HG03442 (cell line): Measurements from ENCODE around the gene SPAG4.

Experiments
- ATAC-seq: cut with Tn5 transposase; IDR thresholded peaks from one replicate; pipeline ENCODE4 v1.9.1; 2021; ENCODE audit warnings: mild to moderate bottlenecking, moderate library complexity; ENCODE audit not compliant: unreplicated experiment

SPAG4 gene

DNA sequence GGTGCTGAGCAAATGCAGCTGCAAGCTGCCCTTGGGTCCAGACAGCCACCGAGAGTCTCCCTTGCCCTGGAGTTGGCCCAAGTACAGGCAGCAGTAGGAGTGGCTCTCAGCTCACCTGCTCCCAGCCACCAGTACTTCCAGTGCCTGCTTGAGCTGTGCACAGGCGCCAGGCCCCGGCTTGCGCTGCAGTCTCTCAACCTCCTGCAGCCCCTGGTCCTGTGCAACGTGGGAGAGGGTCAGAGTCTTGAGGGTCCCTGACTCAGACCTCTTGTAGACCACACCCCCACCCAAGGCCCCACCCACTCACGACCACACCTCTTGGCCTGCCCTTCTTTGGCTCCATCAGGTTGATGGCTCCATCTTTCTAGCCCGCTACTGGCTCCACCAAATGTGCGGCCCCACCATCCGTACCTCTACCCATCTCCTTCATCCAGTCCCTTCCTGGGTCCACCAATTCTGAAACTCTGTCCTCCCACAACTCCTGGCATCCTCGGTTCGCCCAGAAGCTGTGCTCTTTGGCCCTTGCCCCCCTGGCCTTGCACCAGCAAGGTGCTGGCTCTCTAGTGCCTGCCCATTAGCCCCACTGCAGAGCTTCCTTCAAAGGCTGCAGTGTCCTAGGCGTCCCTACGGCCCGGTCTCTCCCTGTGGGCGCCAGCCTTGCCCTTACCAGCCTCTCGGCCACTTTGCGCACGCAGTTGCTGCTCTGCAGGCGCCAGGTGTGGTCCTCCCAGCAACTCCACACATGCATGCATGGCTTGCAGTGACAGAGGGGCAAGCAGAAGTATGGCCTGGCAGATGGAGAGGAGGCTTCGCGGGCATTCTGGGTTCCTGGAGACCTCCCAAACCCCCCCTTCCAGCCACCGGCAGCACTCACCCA lies 16.5 kb upstream of the SPAG4 start:
- no peak for ATAC-seq

DNA sequence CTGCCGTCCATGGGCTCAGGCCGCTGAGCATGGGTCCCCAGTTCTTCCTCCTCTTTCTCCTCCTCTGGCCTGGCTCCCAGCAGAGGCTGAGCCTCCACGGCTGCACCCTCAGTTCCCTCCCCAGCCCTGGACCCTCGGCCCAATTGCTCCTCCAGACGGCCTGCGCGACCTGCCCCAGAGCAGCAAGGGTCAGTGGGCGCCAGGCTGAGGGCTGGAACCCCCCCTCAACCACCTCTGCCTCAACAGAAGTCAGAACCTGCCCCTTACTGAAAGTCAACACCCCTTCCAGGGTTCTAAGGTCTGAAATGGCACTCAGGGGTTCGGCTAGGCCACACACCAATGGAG lies 15.9 kb upstream of the SPAG4 start:
- ATAC-seq: no peak

GRCh38 chr20:35600176-35600992 lies 15.2 kb upstream of the SPAG4 start:
- ATAC-seq: no peak

DNA sequence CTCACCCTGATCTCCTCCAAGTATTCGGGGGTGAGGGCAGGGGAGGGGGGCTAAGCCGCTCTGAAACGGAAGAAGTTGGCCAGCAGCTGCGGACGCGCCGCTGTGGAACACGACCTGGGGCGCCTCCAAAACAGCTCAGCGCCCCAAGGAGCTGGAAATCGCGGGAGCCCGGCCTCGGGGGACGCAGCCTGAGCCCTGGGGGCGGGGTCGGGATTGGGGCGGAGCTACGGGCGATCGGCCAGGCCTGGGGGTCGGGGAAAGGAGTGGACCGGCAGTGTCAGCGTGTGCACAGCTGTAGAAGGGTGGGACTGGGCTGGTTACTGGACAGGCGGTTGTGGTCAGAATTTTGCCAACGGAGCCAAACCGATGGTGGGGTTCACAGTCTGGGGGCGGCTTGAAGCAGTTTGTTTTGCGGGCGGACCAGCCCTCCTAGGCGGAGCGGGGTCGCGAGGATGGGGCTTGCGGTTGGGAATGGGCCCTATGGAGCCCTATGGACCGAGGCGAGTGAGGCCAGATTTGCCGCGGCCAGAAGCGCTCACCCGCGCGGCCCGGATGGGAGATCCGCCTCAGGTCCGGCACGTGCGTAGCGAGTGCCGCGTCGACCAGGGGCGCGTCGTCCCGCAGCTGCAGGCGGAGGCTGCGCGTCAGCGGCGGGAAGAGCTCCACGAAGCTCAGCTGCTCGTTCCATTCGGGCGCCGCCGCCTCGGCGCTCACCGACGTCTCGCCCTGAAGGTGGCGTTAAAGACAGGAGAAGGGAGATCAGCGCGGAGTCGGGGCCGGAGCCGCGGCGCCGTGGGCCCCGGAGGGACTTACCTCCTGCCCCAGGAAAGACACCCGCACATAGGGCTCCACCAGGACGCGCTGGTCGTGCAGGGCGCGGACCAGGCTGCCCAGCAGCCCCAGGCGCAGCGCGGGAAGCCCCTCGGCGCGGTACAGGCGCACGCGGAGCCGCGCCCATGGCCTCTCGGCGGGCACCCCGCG lies 14.3 kb upstream of the SPAG4 start:
- ATAC-seq: peak; percentile 42

GRCh38 chr20:35601990-35602389 lies 13.6 kb upstream of the SPAG4 start:
- ATAC-seq: no peak

GRCh38 chr20:35602851-35603495 lies 12.7 kb upstream of the SPAG4 start:
- no peak for ATAC-seq

- no peak for ATAC-seq
Observed at GRCh38 chr20:35603695-35604448, 11.8 kb upstream of the SPAG4 start.

- ATAC-seq: no peak
Observed at GRCh38 chr20:35604449-35604747, 11.2 kb upstream of the SPAG4 start.

- ATAC-seq: no peak
Observed at GRCh38 chr20:35606127-35606526, 9.5 kb upstream of the SPAG4 start.

- no peak for ATAC-seq
Observed at GRCh38 chr20:35607003-35607735, 8.5 kb upstream of the SPAG4 start.

DNA sequence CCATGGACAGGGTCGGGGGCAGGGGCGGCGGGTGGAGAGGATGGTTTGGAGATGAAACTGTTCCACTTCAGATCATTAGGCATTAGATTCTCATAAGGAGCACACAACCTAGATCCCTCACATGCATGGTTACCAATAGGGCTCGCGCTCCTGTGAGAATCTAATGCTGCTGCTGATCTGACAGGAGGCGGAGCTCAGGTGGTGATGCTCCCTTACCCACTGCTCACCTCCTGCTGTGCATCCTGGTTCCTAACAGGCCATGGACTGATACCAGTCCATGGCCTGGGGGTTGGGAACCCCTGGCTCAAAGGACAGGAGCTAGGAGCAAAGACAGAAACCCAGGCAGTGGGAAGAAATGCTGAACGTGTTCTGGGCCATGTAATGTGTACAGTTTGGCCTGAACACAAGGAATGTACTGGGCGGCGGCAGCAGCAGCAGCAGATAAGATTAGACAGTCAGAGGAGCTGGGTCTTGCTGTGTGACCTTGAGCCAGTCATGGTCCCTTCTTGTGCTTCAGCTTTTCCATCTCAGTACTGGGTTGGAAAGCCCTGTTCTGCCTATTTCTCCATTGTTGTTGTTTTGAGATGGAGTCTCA lies 4.7 kb upstream of the SPAG4 start:
- no peak for ATAC-seq

DNA sequence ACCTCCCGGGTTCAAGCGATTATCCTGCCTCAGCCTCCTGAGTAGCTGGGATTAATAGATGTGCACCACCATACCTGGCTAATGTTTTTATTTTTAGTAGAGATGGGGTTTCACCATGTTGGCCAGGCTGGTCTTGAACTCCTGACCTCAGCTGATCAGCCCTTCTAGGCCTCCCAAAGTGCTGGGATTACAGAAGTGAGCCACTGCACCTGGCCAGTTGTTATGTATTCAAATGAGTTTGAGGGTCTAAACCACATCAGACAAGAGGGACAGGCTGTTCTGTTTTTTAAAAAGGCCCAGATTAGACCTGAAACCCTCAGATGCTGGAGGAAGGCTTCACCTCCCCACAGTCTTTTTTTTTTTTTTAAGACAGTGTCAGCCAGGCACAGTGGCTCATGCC lies 4.1 kb upstream of the SPAG4 start:
- no peak for ATAC-seq

GRCh38 chr20:35616465-35617396 lies 1.1 kb downstream of the SPAG4 start:
- no peak for ATAC-seq

DNA sequence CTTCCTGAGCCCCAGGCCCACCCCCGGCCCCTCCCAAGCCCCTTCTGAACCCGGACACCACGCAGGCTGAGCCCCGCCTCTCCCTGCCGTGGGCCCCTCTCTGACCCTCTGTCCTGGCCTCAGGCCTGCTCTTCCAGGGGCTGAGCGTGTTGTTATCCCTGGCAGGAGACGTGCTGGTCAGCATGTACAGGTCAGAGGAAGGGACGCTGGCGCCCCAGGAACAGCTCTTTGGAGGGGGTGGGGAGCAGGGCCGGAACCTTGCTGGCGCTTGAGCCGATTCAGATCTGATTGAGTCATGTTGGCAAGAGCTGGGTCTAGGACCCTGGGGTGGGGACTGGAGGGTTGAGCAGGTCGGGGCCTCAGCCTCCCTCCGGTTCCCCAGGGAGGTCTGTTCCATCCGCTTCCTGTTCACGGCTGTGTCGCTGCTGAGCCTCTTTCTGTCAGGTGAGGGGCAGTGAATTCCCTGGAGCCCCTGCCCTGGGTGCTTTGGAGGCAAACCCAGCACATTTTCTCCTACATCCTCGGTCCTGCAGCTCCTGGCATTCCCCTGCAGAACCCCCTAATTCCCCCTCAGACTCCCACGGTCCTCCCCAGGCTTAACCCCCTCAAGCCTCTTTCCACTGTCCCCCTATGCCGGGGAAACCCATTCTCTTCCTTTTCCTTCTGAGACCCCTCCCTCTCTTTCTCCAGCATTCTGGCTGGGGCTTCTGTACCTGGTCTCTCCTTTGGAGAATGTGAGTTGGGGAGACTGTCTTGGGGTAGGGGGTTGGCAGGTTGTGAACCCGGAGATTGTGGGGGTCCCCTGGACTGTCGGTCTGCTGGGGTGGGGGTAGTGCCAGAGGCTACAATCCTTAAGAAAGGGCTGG lies 2.0 kb downstream of the SPAG4 start:
- ATAC-seq: no peak

DNA sequence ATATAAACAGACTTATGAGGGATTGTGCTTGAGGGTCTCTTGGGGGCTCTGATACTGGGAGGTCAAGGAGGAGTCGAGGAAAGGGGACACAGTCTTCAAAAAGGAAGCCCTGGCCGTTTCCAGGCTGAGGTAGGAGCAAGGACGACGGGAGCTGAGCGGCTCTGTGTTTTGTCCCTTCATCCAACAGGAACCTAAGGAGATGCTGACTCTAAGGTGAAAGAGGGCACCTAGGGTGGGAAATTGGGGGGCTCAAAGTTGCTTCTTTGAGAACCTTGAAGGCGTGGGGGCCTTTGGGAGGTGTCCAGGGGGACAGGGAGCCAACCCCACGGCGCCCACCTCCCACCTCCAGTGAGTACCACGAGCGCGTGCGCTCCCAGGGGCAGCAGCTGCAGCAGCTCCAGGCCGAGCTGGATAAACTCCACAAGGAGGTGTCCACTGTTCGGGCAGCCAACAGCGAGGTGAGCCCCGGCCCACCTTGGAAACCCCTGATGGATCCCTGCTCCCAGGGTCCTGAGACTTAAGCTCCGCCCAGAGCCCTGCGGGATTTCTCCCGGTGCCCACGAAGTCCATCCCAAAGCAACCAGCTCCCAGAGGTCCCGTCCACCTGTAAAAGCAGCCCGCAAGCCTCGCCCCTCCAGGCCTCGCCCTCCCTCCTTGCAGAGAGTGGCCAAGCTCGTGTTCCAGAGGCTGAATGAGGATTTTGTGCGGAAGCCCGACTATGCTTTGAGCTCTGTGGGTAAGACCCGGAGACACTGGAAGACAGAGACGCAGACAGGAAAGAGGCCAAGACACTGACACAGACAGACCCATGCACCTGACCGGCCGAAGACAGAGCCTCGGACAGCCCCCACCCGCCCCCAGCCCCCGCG lies 2.9 kb downstream of the SPAG4 start:
- ATAC-seq: no peak
